Eye (tissue), 1 donor: ENCODE measurements around the gene ZMAT2.
A peak's percentile ranks its signal among the peaks of the same experiment; 100 is the strongest.
"Not testable (repeated sequence)": the region's sequence is repeated elsewhere in the genome, so short reads cannot be mapped to it uniquely, and the experiment has no call there.

Experiments
- DNase-seq: peaks from one replicate; pipeline ENCODE4 v3.0.0-alpha.2; 2015

The ZMAT2 gene

GRCh38 chr5:140710899-140711552 is 10.8 kb downstream of the ZMAT2 start:
- peak; percentile 86 for DNase-seq

DNA sequence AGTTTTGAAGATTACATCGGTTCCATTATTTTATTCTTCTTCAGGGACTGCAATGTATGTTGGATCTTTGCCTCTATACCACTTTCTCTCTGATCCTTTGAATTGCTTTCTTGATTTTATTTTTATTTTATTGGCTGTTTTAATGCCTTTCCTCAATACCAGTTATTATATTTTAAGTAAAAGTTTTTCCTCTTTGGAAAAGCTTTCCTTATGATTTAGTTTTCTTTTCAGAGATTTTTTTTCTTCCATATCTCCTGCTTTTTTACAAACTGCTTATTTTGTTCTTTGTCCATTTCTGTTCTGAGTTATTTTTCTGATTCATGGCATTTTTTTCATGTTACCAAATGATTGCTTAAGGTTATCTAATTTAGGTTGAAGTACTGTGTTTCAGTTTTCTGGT is 11.5 kb downstream of the ZMAT2 start:
- no peak for DNase-seq

- no peak for DNase-seq
These were observed 13.4 kb downstream of the ZMAT2 start for GRCh38 chr5:140713562-140714094.

- not testable (repeated sequence) for DNase-seq
These were observed 16.0 kb downstream of the ZMAT2 start for GRCh38 chr5:140716238-140716637.

- DNase-seq: no peak
These were observed 18.0 kb downstream of the ZMAT2 start for GRCh38 chr5:140718266-140718592.

GRCh38 chr5:140720738-140721137 is 20.5 kb downstream of the ZMAT2 start:
- DNase-seq: not testable (repeated sequence)

GRCh38 chr5:140721395-140721794 is 21.1 kb downstream of the ZMAT2 start:
- DNase-seq: not testable (repeated sequence)

DNA sequence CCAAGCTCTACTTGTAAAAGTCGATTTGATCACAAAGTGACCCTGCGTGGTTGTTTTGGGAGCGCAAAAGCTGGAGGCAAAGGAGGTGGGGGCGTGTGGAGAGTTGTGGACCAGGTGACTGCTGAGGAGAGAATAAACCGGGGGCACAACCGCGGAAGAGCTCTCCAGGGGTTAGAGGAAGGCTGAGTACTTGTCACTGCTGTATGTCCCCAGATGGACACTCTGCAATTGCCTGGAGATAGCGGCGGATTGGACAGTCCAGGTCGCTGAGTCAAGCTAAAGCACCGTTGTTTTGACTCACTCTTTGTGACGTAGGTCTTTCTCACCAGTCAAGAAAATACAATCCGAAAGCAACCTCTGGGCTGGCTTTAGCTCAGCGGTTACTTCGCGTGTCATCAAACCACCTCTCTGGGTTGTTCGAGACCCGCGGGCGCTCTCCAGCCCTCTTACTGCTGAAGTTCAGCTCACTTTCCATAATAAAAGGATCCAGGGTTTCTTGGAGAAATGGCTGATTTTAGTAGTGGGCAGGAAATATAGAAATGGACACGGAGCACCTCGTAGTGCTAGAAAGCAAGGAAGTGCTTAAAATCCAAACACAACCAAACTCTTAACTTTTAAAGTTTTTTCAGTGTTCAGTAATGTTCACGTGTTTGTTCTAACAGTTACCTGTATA is 25.7 kb downstream of the ZMAT2 start:
- peak; percentile 73 for DNase-seq

GRCh38 chr5:140733098-140733497 is 32.9 kb downstream of the ZMAT2 start:
- DNase-seq: no peak

DNA sequence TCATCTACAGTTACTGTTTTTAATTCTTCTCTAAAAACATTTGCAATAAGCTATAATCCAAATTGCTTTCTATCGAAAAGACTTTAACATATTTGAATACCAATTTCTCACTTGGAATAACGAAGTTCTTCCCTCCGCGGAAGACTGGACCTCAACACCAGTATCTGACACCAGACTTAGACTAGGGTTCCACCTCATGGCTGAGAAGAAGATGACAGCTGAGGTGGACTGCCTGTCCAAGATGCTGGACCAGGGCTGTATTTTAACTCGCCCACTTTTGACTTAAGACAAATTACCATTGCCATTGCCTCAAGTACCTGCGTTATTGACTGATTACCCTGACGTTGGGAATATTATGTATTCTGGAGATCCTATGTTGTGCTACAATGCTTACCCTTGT is 34.1 kb downstream of the ZMAT2 start:
- no peak for DNase-seq

DNA sequence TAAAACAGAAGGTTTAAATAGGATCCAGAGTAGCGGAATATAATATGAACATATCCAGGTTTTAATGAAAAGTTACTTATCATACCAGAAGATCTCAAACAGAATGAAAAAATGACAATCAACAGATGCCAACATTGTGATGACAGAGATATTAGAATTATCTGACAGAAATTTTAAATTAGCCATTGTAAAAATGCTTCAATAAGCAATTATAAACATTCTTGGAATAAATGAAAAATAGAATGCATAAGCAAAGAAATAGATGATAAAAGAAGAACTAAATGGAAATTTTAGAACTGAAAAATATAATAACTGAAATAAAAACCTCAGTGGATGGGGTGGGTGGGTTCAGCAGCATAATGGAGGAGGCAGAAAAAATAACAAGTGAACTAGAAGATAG is 37.2 kb downstream of the ZMAT2 start:
- no peak for DNase-seq

DNA sequence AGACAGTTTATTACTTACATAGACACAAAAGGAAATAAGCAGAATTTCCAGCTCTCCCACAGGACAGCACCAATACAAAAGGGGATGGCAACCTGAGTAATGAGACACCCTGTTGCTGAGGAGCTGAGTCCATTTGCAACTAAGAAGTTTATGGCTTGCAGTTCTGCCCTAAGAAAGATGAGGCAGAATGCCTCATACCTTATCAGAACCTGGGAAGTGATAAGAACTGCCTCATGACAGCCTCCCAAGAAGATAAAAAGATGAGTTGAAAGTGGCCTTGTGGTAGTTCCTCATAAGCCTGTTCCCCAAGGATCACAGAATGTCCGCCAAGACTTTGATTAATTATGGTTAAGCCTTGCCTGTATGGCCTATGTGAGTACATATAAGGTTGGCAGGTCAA is 41.7 kb downstream of the ZMAT2 start:
- DNase-seq: no peak

DNA sequence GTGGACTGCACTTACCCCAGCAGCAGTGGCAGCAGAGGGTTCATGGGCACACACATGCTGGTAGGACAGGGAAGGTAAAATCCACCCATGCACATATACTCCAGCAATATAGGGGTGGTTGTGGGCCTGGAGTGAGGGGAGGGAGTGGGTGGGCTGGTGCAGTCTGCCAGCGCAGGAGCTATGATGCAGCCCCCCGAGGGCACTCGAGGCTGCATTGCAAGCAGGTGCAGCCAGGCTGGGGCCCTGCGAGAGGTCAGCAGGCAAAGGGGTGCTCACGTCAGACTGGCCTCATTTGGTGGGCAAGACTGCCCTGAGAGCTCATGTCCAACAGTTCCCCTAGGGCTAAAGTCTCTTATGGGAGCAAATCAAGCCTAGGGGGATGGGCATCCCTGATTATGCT is 53.3 kb downstream of the ZMAT2 start:
- DNase-seq: no peak
